Astrocyte (in vitro differentiated cells and primary cell): ENCODE data around the gene PCSK5. TPM values are rescaled to one million over a fixed set of nuclear protein-coding genes. Genes with fewer than 3 reads are reported as not detected.
A peak's percentile ranks its signal among the peaks of the same experiment; 100 is the strongest.

Experiments
- DNase-seq: peaks from one replicate; pipeline ENCODE4 v3.0.0-alpha.2; 2010; ENCODE audit warnings: low read depth
- FAIRE-seq: peaks from 2 replicates; lab custom pipeline; 2011; peaks lifted over from hg19 to GRCh38; lab: Jason Lieb, UNC
- H2AFZ ChIP-seq: 2 replicates; pipeline ENCODE4 v1.6.0; 2012; ENCODE audit warnings: low read depth, low read length, inconsistent platforms
- H3K27ac ChIP-seq: 2 replicates; pipeline ENCODE4 v1.5.1; 2011; ENCODE audit warnings: low read depth, low read length, inconsistent platforms
- H3K27me3 ChIP-seq: 2 replicates; pipeline ENCODE4 v1.6.0; 2011; ENCODE audit warnings: low read length, inconsistent platforms; ENCODE audit not compliant: insufficient read depth
- H3K36me3 ChIP-seq: 2 replicates; pipeline ENCODE4 v1.5.1; 2011; ENCODE audit warnings: low read length, inconsistent platforms; ENCODE audit not compliant: insufficient read depth
- H3K4me1 ChIP-seq: 2 replicates; pipeline ENCODE4 v1.5.1; 2011; ENCODE audit warnings: low read length, inconsistent platforms; ENCODE audit not compliant: insufficient read depth
- H3K4me2 ChIP-seq: 2 replicates; pipeline ENCODE4 v1.6.0; 2012; ENCODE audit warnings: low read length, inconsistent platforms
- H3K4me3 ChIP-seq: 2 replicates; pipeline ENCODE4 v1.5.1; 2011; ENCODE audit warnings: low read depth, mild to moderate bottlenecking, low read length, inconsistent platforms; ENCODE audit not compliant: insufficient read depth
- H3K79me2 ChIP-seq: 2 replicates; pipeline ENCODE4 v1.6.0; 2012; ENCODE audit warnings: mild to moderate bottlenecking, low read length, inconsistent platforms; ENCODE audit not compliant: insufficient read depth
- H3K9ac ChIP-seq: 2 replicates; pipeline ENCODE4 v1.6.0; 2012; ENCODE audit warnings: mild to moderate bottlenecking, low read length, inconsistent platforms
- H3K9me3 ChIP-seq: 2 replicates; pipeline ENCODE4 v1.5.1; 2012; ENCODE audit warnings: low read depth, mild to moderate bottlenecking, low read length, inconsistent platforms; ENCODE audit not compliant: insufficient read depth
- H4K20me1 ChIP-seq: 2 replicates; pipeline ENCODE4 v1.6.0; 2012; ENCODE audit warnings: low read length, inconsistent platforms; ENCODE audit not compliant: insufficient read depth
- H3K27ac Mint-ChIP-seq: one replicate; pipeline ENCODE4 v1.8.0; 2021; ENCODE audit warnings: mild to moderate bottlenecking, mixed read lengths; ENCODE audit not compliant: unreplicated experiment
- H3K27me3 Mint-ChIP-seq: one replicate; pipeline ENCODE4 v1.8.0; 2021; ENCODE audit warnings: low read depth, mixed read lengths; ENCODE audit not compliant: unreplicated experiment
- H3K36me3 Mint-ChIP-seq: one replicate; pipeline ENCODE4 v1.8.0; 2021; ENCODE audit warnings: low read depth, mixed read lengths; ENCODE audit not compliant: unreplicated experiment
- H3K4me1 Mint-ChIP-seq: one replicate; pipeline ENCODE4 v1.8.0; 2021; ENCODE audit warnings: low read depth, mixed read lengths; ENCODE audit not compliant: unreplicated experiment
- H3K4me3 Mint-ChIP-seq: one replicate; pipeline ENCODE4 v1.8.0; 2021; ENCODE audit warnings: mild to moderate bottlenecking, moderate library complexity, mixed read lengths; ENCODE audit not compliant: unreplicated experiment
- H3K9me3 Mint-ChIP-seq: one replicate; pipeline ENCODE4 v1.8.0; 2021; ENCODE audit warnings: mild to moderate bottlenecking, mixed read lengths; ENCODE audit not compliant: unreplicated experiment
- CTCF ChIP-seq: IDR thresholded peaks from 2 replicates; pipeline ENCODE4 v1.5.1; 2011; ENCODE audit warnings: low read depth, mild to moderate bottlenecking, inconsistent platforms, low read length, moderate library complexity; ENCODE audit not compliant: insufficient read depth
- EZH2 ChIP-seq: IDR thresholded peaks from 2 replicates; pipeline ENCODE4 v1.6.1; 2012; ENCODE audit warnings: mild to moderate bottlenecking, low read length, inconsistent platforms; ENCODE audit not compliant: insufficient read depth
- total RNA-seq: library from RNA; stranded (reverse); gene quantifications from 2 replicates; pipeline ENCODE4 v1.2.1, GENCODE V29; 2021

Gene PCSK5
- total RNA-seq, 1 donor from 2014 or later, result 13.1 TPM

GRCh38 chr9:76269789-76270188, 379.3 kb downstream of the PCSK5 start:
- peak overlapping the region; percentile 12 for H2AFZ ChIP-seq
- Mint-ChIP-seq H3K27me3 (no peaks in the 10 kb centered on the region), H3K27ac (peak overlapping the region; percentile 1), H3K9me3 (no peaks in the 10 kb centered on the region), H3K4me3 (no peak overlapping the region), H3K4me1 (no peaks in the 10 kb centered on the region), H3K36me3 (no peaks in the 10 kb centered on the region)
- H3K4me1 ChIP-seq, result peaks cover 7% of the 10 kb centered on the region
- TF ChIP-seq CTCF, result no peak
- TF ChIP-seq EZH2, result no peak
- no peak overlapping the region for H3K4me3 ChIP-seq
- H3K9me3 ChIP-seq, result no peaks in the 10 kb centered on the region
- DNase-seq (peak; percentile 49), FAIRE-seq (no peak)
- H3K27ac ChIP-seq, result peak overlapping the region; percentile 23
- H4K20me1 ChIP-seq, result no peaks in the 10 kb centered on the region
- H3K9ac ChIP-seq, result peak overlapping the region; percentile 40
- peak overlapping the region; percentile 46 for H3K4me2 ChIP-seq
- H3K27me3 ChIP-seq, result no peaks in the 10 kb centered on the region
- no peaks in the 10 kb centered on the region for H3K79me2 ChIP-seq
- H3K36me3 ChIP-seq, result no peaks in the 10 kb centered on the region

- Mint-ChIP-seq H3K9me3 (no peaks in the 10 kb centered on the region), H3K4me3 (no peak overlapping the region), H3K4me1 (no peaks in the 10 kb centered on the region), H3K27ac (no peak overlapping the region), H3K27me3 (no peaks in the 10 kb centered on the region), H3K36me3 (no peaks in the 10 kb centered on the region)
- Histone ChIP-seq H3K27me3 (no peaks in the 10 kb centered on the region), H3K4me2 (no peak overlapping the region), H3K79me2 (no peaks in the 10 kb centered on the region), H3K4me3 (no peak overlapping the region), H3K9me3 (no peaks in the 10 kb centered on the region), H4K20me1 (no peaks in the 10 kb centered on the region), H3K36me3 (no peaks in the 10 kb centered on the region), H3K9ac (no peak overlapping the region), H3K4me1 (peaks cover 7% of the 10 kb centered on the region), H2AFZ (no peak overlapping the region), H3K27ac (no peak overlapping the region)
- TF ChIP-seq EZH2 (no peak), CTCF (no peak)
- peak; percentile 56 for DNase-seq
- FAIRE-seq, result no peak
Observed at GRCh38 chr9:76271755-76272154, 381.3 kb downstream of the PCSK5 start.

GRCh38 chr9:76289042-76289441, 398.6 kb downstream of the PCSK5 start:
- no peak overlapping the region for H2AFZ ChIP-seq
- Mint-ChIP-seq H3K27ac (no peak overlapping the region), H3K4me1 (peaks cover 2% of the 10 kb centered on the region), H3K27me3 (peaks cover 5% of the 10 kb centered on the region), H3K9me3 (no peaks in the 10 kb centered on the region), H3K4me3 (no peak overlapping the region), H3K36me3 (no peaks in the 10 kb centered on the region)
- H3K9ac ChIP-seq, result no peak overlapping the region
- H3K36me3 ChIP-seq, result no peaks in the 10 kb centered on the region
- DNase-seq (no peak), FAIRE-seq (no peak)
- H3K27ac ChIP-seq, result no peak overlapping the region
- no peak overlapping the region for H3K4me3 ChIP-seq
- H3K9me3 ChIP-seq, result no peaks in the 10 kb centered on the region
- no peaks in the 10 kb centered on the region for H3K4me1 ChIP-seq
- no peak overlapping the region for H3K4me2 ChIP-seq
- TF ChIP-seq EZH2 (no peak), CTCF (no peak)
- H3K79me2 ChIP-seq, result no peaks in the 10 kb centered on the region
- H3K27me3 ChIP-seq, result no peaks in the 10 kb centered on the region
- no peaks in the 10 kb centered on the region for H4K20me1 ChIP-seq
